Measurements from ENCODE around the gene CHST9. TPM values are rescaled to one million over a fixed set of nuclear protein-coding genes. Genes with fewer than 3 reads are reported as not detected.
"Not testable (repeated sequence)": the region's sequence is repeated elsewhere in the genome, so short reads cannot be mapped to it uniquely, and the experiment has no call there.

CHST9 gene
- polyA plus RNA-seq, 2 of the 4 experiments (the other 2 are of a cell fraction): 0.06 TPM; not detected in 1

- TF ChIP-seq MAFK (IDR thresholded peaks at IDR 0.05; ENCODE audit: partially characterized antibody) (no peak), GATA3 (IDR thresholded peaks at IDR 0.05; ENCODE audit: borderline replicate concordance) (no peak), RAD21 (conservative IDR thresholded peaks at IDR 0.05 in 1 of 2, IDR thresholded peaks at IDR 0.05 in 1 of 2) (no peak), RARB (CRISPR knock-in tag; IDR thresholded peaks at IDR 0.05) (no peak), RNF2 (IDR thresholded peaks at IDR 0.05; ENCODE audit: borderline replicate concordance, low read depth) (no peak), EHMT2 (IDR thresholded peaks at IDR 0.05; ENCODE audit: low read depth) (no peak), BHLHE40 (IDR thresholded peaks at IDR 0.05; ENCODE audit: low read depth, low read length) (no peak), FOXS1 (CRISPR knock-in tag; IDR thresholded peaks at IDR 0.05) (no peak)
- H3K4me1 ChIP-seq: no peaks in the 10 kb centered on the region
- H3K27ac ChIP-seq: no peak overlapping the region
- 69% methylated on average over 2 of the region's 2 CpGs for WGBS (ENCODE audit: missing lambda C conversion rate)
- CTCF ChIA-PET: no interaction called here
- ATAC-seq (no peak), DNase-seq (ENCODE audit: low read depth in 1 of 2, low spot score in 1 of 2) (no peak), FAIRE-seq (no peak)
- POLR2A ChIA-PET: no interaction called here
- H3K9me3 ChIP-seq: no peaks in the 10 kb centered on the region
- H3K4me2 ChIP-seq: no peak overlapping the region
- no peak overlapping the region for H3K4me3 ChIP-seq
These were observed 208.9 kb downstream of the CHST9 start for GRCh38 chr18:26976206-26976605.

GRCh38 chr18:26972549-26972948 lies 212.6 kb downstream of the CHST9 start:
- ATAC-seq; DNase-seq (ENCODE audit: low read depth in 1 of 2, low spot score in 1 of 2); POLR2A ChIA-PET; CTCF ChIA-PET; H3K27ac ChIP-seq; H3K9me3 ChIP-seq; H3K4me1 ChIP-seq; H3K4me3 ChIP-seq; FAIRE-seq; H3K4me2 ChIP-seq: not testable (repeated sequence)
- WGBS (ENCODE audit: missing lambda C conversion rate): 86% methylated on average over 15 of the region's 15 CpGs

- no peak for FAIRE-seq
- no peak overlapping the region for H3K27ac ChIP-seq
- ChIA-PET POLR2A (no interaction called here), CTCF (interaction anchor here (0.8 kb wide), 1 partner anchor 438 kb away, joined by 3 read pairs; no protein-coding TSS in a partner anchor)
- H3K4me1 ChIP-seq: no peaks in the 10 kb centered on the region
- H3K4me2 ChIP-seq: no peak overlapping the region
- no peak for DNase-seq (ENCODE audit: low read depth in 1 of 2, low spot score in 1 of 2)
- WGBS (ENCODE audit: missing lambda C conversion rate): 43% methylated on average over 7 of the region's 8 CpGs
- TF ChIP-seq PHF8 (IDR thresholded peaks at IDR 0.05; ENCODE audit: borderline replicate concordance, low read depth) (no peak), JUN (IDR thresholded peaks at IDR 0.05) (no peak), BCL3 (IDR thresholded peaks at IDR 0.05) (no peak), HES2 (IDR thresholded peaks at IDR 0.05) (no peak), ZFP36 (IDR thresholded peaks at IDR 0.05; ENCODE audit: borderline replicate concordance, partially characterized antibody) (no peak), CHD4 (IDR thresholded peaks at IDR 0.05; ENCODE audit: borderline replicate concordance) (no peak), POLR2AphosphoS2 (conservative IDR thresholded peaks at IDR 0.05; ENCODE audit: low read length) (no peak), FOSL2 (IDR thresholded peaks at IDR 0.05) (no peak), FOSL2 (CRISPR knock-in tag; IDR thresholded peaks at IDR 0.05) (no peak), E2F6 (IDR thresholded peaks at IDR 0.05; ENCODE audit: borderline replicate concordance, low read depth) (no peak), FOSB (CRISPR knock-in tag; IDR thresholded peaks at IDR 0.05) (no peak), ZSCAN20 (CRISPR knock-in tag; IDR thresholded peaks at IDR 0.05) (no peak), MAX (IDR thresholded peaks at IDR 0.05) (no peak), GATA3 (IDR thresholded peaks at IDR 0.05; ENCODE audit: borderline replicate concordance) (no peak), NPAS2 (CRISPR knock-in tag; IDR thresholded peaks at IDR 0.05; ENCODE audit: borderline replicate concordance) (no peak), RFX5 (IDR thresholded peaks at IDR 0.05) (no peak), USF2 (IDR thresholded peaks at IDR 0.05) (no peak), FOXS1 (CRISPR knock-in tag; IDR thresholded peaks at IDR 0.05) (no peak), NR3C1 (IDR thresholded peaks at IDR 0.05) (no peak), NFE2L2 (conservative IDR thresholded peaks at IDR 0.05; ENCODE audit: low read length) (no peak), KDM1A (IDR thresholded peaks at IDR 0.05; ENCODE audit: low read depth) (no peak)
- H3K4me3 ChIP-seq: no peak overlapping the region
- ATAC-seq: no peak
- H3K9me3 ChIP-seq: no peaks in the 10 kb centered on the region
These were observed 213.7 kb downstream of the CHST9 start for GRCh38 chr18:26971409-26971808.

Data from A549 (cell line).